SIG-M5 (cell line): ENCODE results near the gene CEP44.
"Not testable (repeated sequence)": the region's sequence is repeated elsewhere in the genome, so short reads cannot be mapped to it uniquely, and the experiment has no call there.

ENCODE experiments used
- DNase-seq: peaks from one replicate; lab custom pipeline; 2025; lab: John Stamatoyannopoulos, UW

Gene CEP44

GRCh38 chr4:174324725-174325124, 41.0 kb downstream of the CEP44 start:
- DNase-seq, result no peak

- no peak for DNase-seq
Measured at GRCh38 chr4:174332741-174333493, 49.2 kb downstream of the CEP44 start.

- no peak for DNase-seq
Measured at GRCh38 chr4:174334628-174335027, 50.9 kb downstream of the CEP44 start.

- DNase-seq, result no peak
Measured at GRCh38 chr4:174340714-174341113, 57.0 kb downstream of the CEP44 start.

- no peak for DNase-seq
Measured at GRCh38 chr4:174349156-174349555, 65.4 kb downstream of the CEP44 start.

GRCh38 chr4:174352061-174352819, 68.5 kb downstream of the CEP44 start:
- no peak for DNase-seq

- DNase-seq, result no peak
Measured at GRCh38 chr4:174357321-174357720, 73.6 kb downstream of the CEP44 start.

GRCh38 chr4:174358410-174358809, 74.7 kb downstream of the CEP44 start:
- DNase-seq, result no peak

GRCh38 chr4:174358829-174359228, 75.1 kb downstream of the CEP44 start:
- no peak for DNase-seq

GRCh38 chr4:174362340-174362739, 78.6 kb downstream of the CEP44 start:
- no peak for DNase-seq

GRCh38 chr4:174363782-174364181, 80.1 kb downstream of the CEP44 start:
- not testable (repeated sequence) for DNase-seq

- DNase-seq, result no peak
Measured at GRCh38 chr4:174365018-174365587, 81.4 kb downstream of the CEP44 start.

- no peak for DNase-seq
Measured at GRCh38 chr4:174369985-174370384, 86.3 kb downstream of the CEP44 start.

- no peak for DNase-seq
Measured at GRCh38 chr4:174373821-174374220, 90.1 kb downstream of the CEP44 start.

GRCh38 chr4:174375422-174375821, 91.7 kb downstream of the CEP44 start:
- no peak for DNase-seq

GRCh38 chr4:174377613-174378012, 93.9 kb downstream of the CEP44 start:
- DNase-seq, result no peak

- DNase-seq, result no peak
Measured at GRCh38 chr4:174378951-174379350, 95.2 kb downstream of the CEP44 start.

GRCh38 chr4:174380206-174380605, 96.5 kb downstream of the CEP44 start:
- DNase-seq, result not testable (repeated sequence)

GRCh38 chr4:174380699-174381439, 97.2 kb downstream of the CEP44 start:
- DNase-seq, result no peak

GRCh38 chr4:174381440-174381800, 97.7 kb downstream of the CEP44 start:
- no peak for DNase-seq
